GM12878 (cell line): ENCODE measurements around the gene PRKG1. TPM values are rescaled to one million over a fixed set of nuclear protein-coding genes. Genes with fewer than 3 reads are reported as not detected.

Experiments used
- ATAC-seq: fragments of 200-7000 bp; cut with Tn5 transposase; 3 replicates; pipeline ENCODE4 v1.9.1; 2020; ENCODE audit warnings: mild to moderate bottlenecking, moderate library complexity
- BruUV-seq: library from RNA; stranded (reverse); fragments of 400-500 nt; replicated peaks from 2 replicates; lab custom pipeline; 2021; lab: Mats Ljungman, UMichigan
- CTCF ChIA-PET: fragments of 300-600 bp; sonication (Branson Sonifier 250); formaldehyde crosslinking; extraction: SDS; loops from one replicate; lab custom pipeline; 2021; ENCODE audit warnings: inconsistent platforms; lab: Yijun Ruan, JAX
- POLR2A ChIA-PET: fragments of 350-600 bp; formaldehyde crosslinking; extraction: SDS; loops from one replicate; lab custom pipeline; 2021; ENCODE audit warnings: inconsistent platforms; lab: Charles Lee
- RAD21 ChIA-PET: fragments of 300-600 bp; sonication (Branson Sonifier 250); formaldehyde crosslinking; loops from one replicate; lab custom pipeline; 2023; ENCODE audit warnings: antibody characterized with exemption; ENCODE audit not compliant: unreplicated experiment; lab: Charles Lee
- SMC1A ChIA-PET: fragments of 300-600 bp; sonication (Branson Sonifier 250); formaldehyde crosslinking; loops from one replicate; lab custom pipeline; 2023; ENCODE audit not compliant: unreplicated experiment, uncharacterized antibody; lab: Charles Lee
- DNase-seq: peaks from one replicate; pipeline ENCODE4 v3.0.0-alpha.2; 2011; ENCODE audit warnings: low read depth, low spot score
- FAIRE-seq: peaks from 3 replicates; lab custom pipeline; 2011; peaks lifted over from hg19 to GRCh38; lab: Jason Lieb, UNC
- H2AFZ ChIP-seq: 2 replicates; pipeline ENCODE4 v1.6.0; 2011; ENCODE audit warnings: low read depth, low read length, control low read depth; ENCODE audit not compliant: control insufficient read depth
- H3K27ac ChIP-seq: 2 replicates; pipeline ENCODE4 v1.5.1; 2011; ENCODE audit warnings: control low read depth; ENCODE audit not compliant: control insufficient read depth, insufficient read depth
- H3K27me3 ChIP-seq, 2 experiments: replicated peaks in 1 of 2; 2 replicates each; pipeline versions ENCODE4 v1.6.0 to v1.6.1; 2011; ENCODE audit warnings: low read length in 1 of 2; ENCODE audit not compliant: control insufficient read depth in 2 of 2, insufficient read depth in 2 of 2
- H3K36me3 ChIP-seq, 2 experiments: 2 replicates each; pipeline ENCODE4 v1.5.1; 2011; ENCODE audit warnings: low read length in 1 of 2; ENCODE audit not compliant: control insufficient read depth in 2 of 2, insufficient read depth in 2 of 2
- H3K4me1 ChIP-seq: 2 replicates; pipeline ENCODE4 v1.6.1; 2011; ENCODE audit warnings: mild to moderate bottlenecking, low read length, moderate library complexity, mixed read lengths; ENCODE audit not compliant: control insufficient read depth, insufficient read depth
- H3K4me2 ChIP-seq: 2 replicates; pipeline ENCODE4 v1.6.0; 2011; ENCODE audit warnings: control low read depth; ENCODE audit not compliant: control insufficient read depth, insufficient read depth
- H3K4me3 ChIP-seq: fragments of 200-600 bp; sonication (generic); 2 replicates; pipeline ENCODE4 v1.5.1; 2016
- H3K79me2 ChIP-seq: 2 replicates; pipeline ENCODE4 v1.6.0; 2011; ENCODE audit warnings: low read length; ENCODE audit not compliant: control insufficient read depth, insufficient read depth
- H3K9ac ChIP-seq: 2 replicates; pipeline ENCODE4 v1.8.0; 2011; ENCODE audit warnings: low read length, control low read depth, mixed read lengths; ENCODE audit not compliant: control insufficient read depth, insufficient read depth
- H3K9me3 ChIP-seq: replicated peaks from 3 replicates; pipeline ENCODE4 v1.5.1; 2011; ENCODE audit warnings: mild to moderate bottlenecking, low read length; ENCODE audit not compliant: control insufficient read depth, insufficient read depth
- H4K20me1 ChIP-seq: 2 replicates; pipeline ENCODE4 v1.6.0; 2011; ENCODE audit not compliant: control insufficient read depth, insufficient read depth
- BMI1 ChIP-seq: fragments of 450-650 bp; IDR thresholded peaks from 2 replicates; pipeline ENCODE4 v1.6.1; 2016; ENCODE audit warnings: mild to moderate bottlenecking, moderate library complexity, borderline replicate concordance
- CBX5 ChIP-seq: sonication (generic); IDR thresholded peaks from 2 replicates; pipeline ENCODE4 v1.6.1; 2016; ENCODE audit warnings: low read depth, moderate library complexity, mild to moderate bottlenecking, inconsistent platforms
- IKZF1 ChIP-seq: fragments of 450-650 bp; conservative IDR thresholded peaks from 2 replicates; pipeline ENCODE4 v1.6.1; 2017; ENCODE audit warnings: antibody characterized with exemption, mild to moderate bottlenecking
- KLF5 ChIP-seq: fragments of 450-650 bp; IDR thresholded peaks from 2 replicates; pipeline ENCODE4 v1.6.1; 2014; ENCODE audit warnings: mild to moderate bottlenecking; ENCODE audit not compliant: partially characterized antibody
- NR2C2 ChIP-seq: IDR thresholded peaks from 2 replicates; pipeline ENCODE4 v1.6.1; 2011; ENCODE audit warnings: borderline replicate concordance, low read depth; ENCODE audit not compliant: control insufficient read depth, insufficient read length
- SREBF2 ChIP-seq: IDR thresholded peaks from 2 replicates; pipeline ENCODE4 v1.6.1; 2012; ENCODE audit warnings: mild to moderate bottlenecking, low read length
- STAT1 ChIP-seq: fragments of 450-650 bp; conservative IDR thresholded peaks from 2 replicates; pipeline ENCODE4 v1.6.1; 2014; ENCODE audit warnings: antibody characterized with exemption, mild to moderate bottlenecking
- YY1 ChIP-seq: IDR thresholded peaks from 2 replicates; pipeline ENCODE4 v1.6.1; 2011; ENCODE audit warnings: low read depth, mild to moderate bottlenecking, low read length
- ZNF24 ChIP-seq: fragments of 450-650 bp; IDR thresholded peaks from 2 replicates; pipeline ENCODE4 v1.6.1; 2017; ENCODE audit warnings: antibody characterized with exemption, mild to moderate bottlenecking
- ZZZ3 ChIP-seq: IDR thresholded peaks from 2 replicates; pipeline ENCODE4 v1.6.1; 2011; ENCODE audit warnings: low read depth; ENCODE audit not compliant: control insufficient read depth, insufficient read length
- WGBS: methylation state at CpG from one replicate; pipeline ENCODE4 v1.1.6; 2016; ENCODE audit warnings: low lambda C conversion rate; ENCODE audit not compliant: insufficient replicate concordance, insufficient coverage; ENCODE audit errors: missing lambda C conversion rate; 5-methylcytosine and 5-hydroxymethylcytosine counted together
- in situ Hi-C: fragments of 300-500 bp; cut with MboI; formaldehyde crosslinking; loops from 9 replicates; pipeline ENCODE4 v1.14.3; 2018; ENCODE audit warnings: mixed read lengths
- intact Hi-C: fragments of 100-400 bp; cut with micrococcal nuclease; formaldehyde crosslinking; loops from one replicate; pipeline ENCODE4 v1.14.2; 2022; ENCODE audit not compliant: unreplicated experiment
- polyA plus RNA-seq, 11 experiments: library from polyadenylated mRNA; depleted of rRNA in 4 of 11; unstranded in 6 of 11; stranded (reverse) in 5 of 11; fragments of >200 nt; fragmentation: Nextera tagmentation in 4 of 11; fragmentation: Illumina TruSeq in 1 of 11; extraction: Ambion mirVana in 4 of 11; extraction: Trizol in 1 of 11; gene quantifications; 1 replicate in 1 of 11; 2 replicates in 10 of 11; pipeline versions ENCODE4 v1.2.1 to v1.2.3, GENCODE V29; 2011 to 2016; ENCODE audit warnings: inconsistent platforms in 2 of 11, missing spikeins in 2 of 11, low read depth in 1 of 11
- total RNA-seq, 4 experiments: library from RNA; depleted of rRNA in 3 of 4; stranded (reverse); fragments of >200 nt in 3 of 4; fragmentation: Illumina TruSeq in 1 of 4; extraction: Trizol in 1 of 4; gene quantifications; 2 replicates each; pipeline versions ENCODE4 v1.2.1 to v1.2.3, GENCODE V29; 2013 to 2021
- TF ChIP-seq, protein P1 (sequence below): IDR thresholded peaks from 2 replicates; pipeline ENCODE4 v1.6.1; 2011; ENCODE audit warnings: borderline replicate concordance, low read depth, mild to moderate bottlenecking, moderate library complexity, mixed read lengths, low read length; ENCODE audit not compliant: insufficient read depth; ENCODE audit errors: extremely low read length
- TF ChIP-seq, protein P2 (sequence below): fragments of 150-350 bp; IDR thresholded peaks from 2 replicates; pipeline ENCODE4 v1.6.1; 2014; ENCODE audit warnings: mild to moderate bottlenecking, low read depth, low read length

The PRKG1 gene
- total and polyA plus RNA-seq, 10 of the 15 experiments (the other 5 are each of a cell fraction or from before 2014, with no cell fraction given), result 0.04 to 0.05 TPM; not detected in 8

DNA sequence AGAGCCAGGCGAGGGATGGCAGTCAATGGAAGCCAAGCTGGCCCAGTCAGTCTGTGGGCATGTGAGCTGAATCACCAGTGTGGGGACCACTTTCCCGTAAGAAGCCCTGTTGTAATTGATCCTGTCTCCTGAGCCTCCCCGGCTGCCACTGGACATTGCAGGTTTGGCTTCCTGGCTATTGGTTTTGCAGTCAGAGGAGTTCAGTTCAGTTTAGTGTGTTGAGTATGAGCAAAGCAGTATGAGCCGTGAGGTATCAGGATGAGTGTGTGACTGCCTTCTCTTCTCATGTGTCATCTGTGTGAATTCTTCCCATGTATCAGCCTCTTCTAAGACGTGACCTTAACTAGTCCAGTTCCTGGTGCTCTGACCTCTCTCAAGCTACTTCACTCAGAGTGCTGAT is 227.4 kb downstream of the PRKG1 start:
- Histone ChIP-seq H2AFZ (no peak overlapping the region), H3K27ac (no peak overlapping the region), H3K4me1 (no peaks in the 10 kb centered on the region), H3K4me2 (no peak overlapping the region), H3K9ac (no peak overlapping the region), H3K27me3 (no peaks in the 10 kb centered on the region), H4K20me1 (no peaks in the 10 kb centered on the region), H3K79me2 (no peaks in the 10 kb centered on the region), H3K4me3 (no peak overlapping the region), H3K9me3 (no peaks in the 10 kb centered on the region), H3K36me3 (no peaks in the 10 kb centered on the region)
- TF ChIP-seq BMI1, result no peak
- TF ChIP-seq IKZF1, result no peak
- TF ChIP-seq ZNF24, result no peak
- FAIRE-seq (no peak), ATAC-seq (no peak; the same call in 2 of the 3 replicates), DNase-seq (no peak)
- in situ Hi-C loops, result no loop called here
- intact Hi-C loops, result no loop called here
- 20% methylated on average over 4 of the region's 5 CpGs for WGBS
- ChIA-PET SMC1A (no interaction called here), POLR2A (no interaction called here), RAD21 (no interaction called here), CTCF (no interaction called here)
- no TSS peak for BruUV-seq

- POLR2A ChIA-PET, result no interaction called here
- CTCF ChIA-PET, result no interaction called here
These were observed 228.0 kb downstream of the PRKG1 start for GRCh38 chr10:51302316-51302715.

More at GRCh38 chr10:51302316-51302715, 228.0 kb downstream of the PRKG1 start:
- WGBS, result 40% methylated on average over 1 of the region's 1 CpG
- H3K27ac ChIP-seq, result no peak overlapping the region
- TF ChIP-seq KLF5, result no peak
- TF ChIP-seq YY1, result no peak
- TF ChIP-seq, protein P1, sequence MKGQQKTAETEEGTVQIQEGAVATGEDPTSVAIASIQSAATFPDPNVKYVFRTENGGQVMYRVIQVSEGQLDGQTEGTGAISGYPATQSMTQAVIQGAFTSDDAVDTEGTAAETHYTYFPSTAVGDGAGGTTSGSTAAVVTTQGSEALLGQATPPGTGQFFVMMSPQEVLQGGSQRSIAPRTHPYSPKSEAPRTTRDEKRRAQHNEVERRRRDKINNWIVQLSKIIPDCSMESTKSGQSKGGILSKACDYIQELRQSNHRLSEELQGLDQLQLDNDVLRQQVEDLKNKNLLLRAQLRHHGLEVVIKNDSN, result no peak
- TF ChIP-seq STAT1, result no peak
- TF ChIP-seq SREBF2, result no peak
- no peak for TF ChIP-seq NR2C2
- TF ChIP-seq CBX5, result no peak
- no peak for TF ChIP-seq ZZZ3
- TF ChIP-seq, protein P2, sequence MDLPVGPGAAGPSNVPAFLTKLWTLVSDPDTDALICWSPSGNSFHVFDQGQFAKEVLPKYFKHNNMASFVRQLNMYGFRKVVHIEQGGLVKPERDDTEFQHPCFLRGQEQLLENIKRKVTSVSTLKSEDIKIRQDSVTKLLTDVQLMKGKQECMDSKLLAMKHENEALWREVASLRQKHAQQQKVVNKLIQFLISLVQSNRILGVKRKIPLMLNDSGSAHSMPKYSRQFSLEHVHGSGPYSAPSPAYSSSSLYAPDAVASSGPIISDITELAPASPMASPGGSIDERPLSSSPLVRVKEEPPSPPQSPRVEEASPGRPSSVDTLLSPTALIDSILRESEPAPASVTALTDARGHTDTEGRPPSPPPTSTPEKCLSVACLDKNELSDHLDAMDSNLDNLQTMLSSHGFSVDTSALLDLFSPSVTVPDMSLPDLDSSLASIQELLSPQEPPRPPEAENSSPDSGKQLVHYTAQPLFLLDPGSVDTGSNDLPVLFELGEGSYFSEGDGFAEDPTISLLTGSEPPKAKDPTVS, result no peak
- TF ChIP-seq, all 136 proteins: peak for 0
- Histone ChIP-seq H3K4me3 (no peak overlapping the region), H3K79me2 (no peaks in the 10 kb centered on the region), H3K9ac (no peak overlapping the region), H3K36me3 (no peaks in the 10 kb centered on the region), H4K20me1 (no peaks in the 10 kb centered on the region), H3K27me3 (no peaks in the 10 kb centered on the region), H3K4me1 (no peaks in the 10 kb centered on the region), H2AFZ (no peak overlapping the region), H3K4me2 (no peak overlapping the region), H3K9me3 (no peaks in the 10 kb centered on the region)
- intact Hi-C loops, result no loop called here
- ATAC-seq, result no peak
- no TSS peak for BruUV-seq
- RAD21 ChIA-PET, result no interaction called here
- in situ Hi-C loops, result no loop called here
- FAIRE-seq, result no peak
- no peak for DNase-seq
- SMC1A ChIA-PET, result no interaction called here
